DND-41 (cell line): Measurements from ENCODE around the gene PEX11A.

Source experiments
- CTCF ChIP-seq: IDR thresholded peaks from 2 replicates; pipeline ENCODE4 v1.5.1; 2012; ENCODE audit warnings: borderline replicate concordance, low read length, moderate library complexity, mild to moderate bottlenecking; ENCODE audit not compliant: poor library complexity, severe bottlenecking; ENCODE audit errors: extremely low read depth
- EZH2 ChIP-seq: IDR thresholded peaks from 3 replicates; pipeline ENCODE4 v1.6.1; 2012; ENCODE audit warnings: borderline replicate concordance, low read depth, mild to moderate bottlenecking, moderate library complexity, low read length, inconsistent platforms; ENCODE audit not compliant: severe bottlenecking

- TF ChIP-seq CTCF, result no peak
- no peak for TF ChIP-seq EZH2
Observed at GRCh38 chr15:89633585-89633984, 57.0 kb downstream of the PEX11A start.
